ENCODE results near the gene RBBP8NL. TPM values are rescaled to one million over a fixed set of nuclear protein-coding genes. Genes with fewer than 3 reads are reported as not detected.

RBBP8NL gene
- total and polyA plus RNA-seq, 9 of the 15 experiments (the other 6 are each of a cell fraction or from before 2014, with no cell fraction given): not detected

DNA sequence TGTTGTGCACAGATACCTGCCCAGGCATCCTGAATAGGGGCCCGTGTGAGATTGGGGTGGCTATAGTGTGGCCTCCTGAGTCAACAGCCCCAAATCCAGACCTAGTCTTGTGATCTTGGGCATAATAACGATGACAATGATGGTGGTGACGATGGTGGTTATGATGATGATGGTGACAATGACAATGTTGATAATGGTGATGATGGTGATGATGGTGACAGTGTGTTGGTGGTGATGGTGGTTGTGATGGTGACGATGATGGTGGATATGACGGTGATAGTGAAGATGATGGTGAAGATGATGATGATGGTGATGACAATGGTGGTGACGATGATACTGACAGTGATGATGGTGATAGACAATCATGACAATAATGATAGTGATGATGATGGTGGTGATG is 45.5 kb downstream of the RBBP8NL start:
- Histone ChIP-seq H3K36me3 (ENCODE audit: control insufficient read depth, insufficient read depth, low read length) (peaks cover 28% of the 10 kb centered on the region), H3K79me2 (ENCODE audit: control insufficient read depth, insufficient read depth, low read length) (peaks cover 29% of the 10 kb centered on the region), H3K27ac (ENCODE audit: extremely low read depth, low read depth, low read length) (no peak overlapping the region; the same call in 2 of the 3 replicates), H3K4me1 (replicated peaks in 1 of 2; ENCODE audit: control insufficient read depth in 2 of 2, insufficient read depth in 2 of 2, low read length in 2 of 2) (peaks cover 2 to 44% of the 10 kb centered on the region in 2 experiments; a peak in 3 of 5 replicates), H4K20me1 (replicated peaks; ENCODE audit: control insufficient read depth, insufficient read depth, low read length) (0 out of 2 replicates have a peak, but pooled peaks cover 3% of the 10 kb centered on the region), H3K27me3 (ENCODE audit: control insufficient read depth in 2 of 2, insufficient read depth in 2 of 2, low read length in 2 of 2) (no peaks in the 10 kb centered on the region), H3K9ac (ENCODE audit: insufficient read depth in 1 of 2, low read depth in 2 of 2, low read length in 2 of 2) (0 out of 4 replicates have a peak overlapping the region, but pooled peaks of 1 of the 2 experiments have one; percentile 69), H3K4me3 (no peak overlapping the region), H3K9me1 (ENCODE audit: control insufficient read depth, insufficient read depth, low read length) (no peaks in the 10 kb centered on the region), H3K9me3 (replicated peaks; ENCODE audit: control insufficient read depth, insufficient read depth, low read depth, low read length) (peaks cover 2% of the 10 kb centered on the region; the same call in 1 of the 2 replicates), H2AFZ (ENCODE audit: low read depth, low read length) (no peak overlapping the region), H3K4me2 (ENCODE audit: insufficient read depth, low read length) (no peak overlapping the region)
- FAIRE-seq: peak; percentile 70
- in situ Hi-C loops (cut with MboI): no loop called here
- intact Hi-C loops (cut with micrococcal nuclease): loop anchor here (1.0 to 10.0 kb wide), 2 partner anchors 80 to 237 kb away; partner anchors contain the start of genes ADRM1, PSMA7 and SS18L1
- POLR2A ChIA-PET: interaction anchor here (1.3 to 1.4 kb wide), 2 partner anchors 11 to 14 kb away, joined by 3 to 8 read pairs; no protein-coding TSS in a partner anchor
- ATAC-seq: no peak
- no TSS peak for BruUV-seq (replicated peaks)
- no peak for DNase-seq (ENCODE audit: extremely low read depth in 1 of 4, low spot score in 3 of 4)
- CTCF ChIA-PET (ENCODE audit: low intra/inter-chr PET ratio): interaction anchor here (0.6 to 1.9 kb wide), 2 partner anchors 80 to 84 kb away, joined by 3 to 14 read pairs; partner anchors contain the start of gene ADRM1
- WGBS (ENCODE audit: insufficient coverage, low coverage, missing lambda C conversion rate): 80% methylated on average over 6 of the region's 6 CpGs
- TF ChIP-seq POLR2A (conservative IDR thresholded peaks at IDR 0.05): 0 out of 2 replicates have a peak, but pooled peaks have one; percentile 36
- no peak for TF ChIP-seq ZSCAN29 (IDR thresholded peaks at IDR 0.05)
- no peak for TF ChIP-seq ZNF75A (CRISPR knock-in tag; IDR thresholded peaks at IDR 0.05)
- no peak for TF ChIP-seq RNF2 (IDR thresholded peaks at IDR 0.05)
- TF ChIP-seq MXD1 (CRISPR knock-in tag; IDR thresholded peaks at IDR 0.05; ENCODE audit: borderline replicate concordance, poor library complexity, severe bottlenecking): no peak
- TF ChIP-seq HDAC1 (IDR thresholded peaks at IDR 0.05): peak in 1 of 2 experiments; percentile 24; a peak in 1 of 4 replicates
- TF ChIP-seq EHMT2 (IDR thresholded peaks at IDR 0.05): peak; percentile 15; the same call in 1 of the 2 replicates
- no peak for TF ChIP-seq MCM3 (IDR thresholded peaks at IDR 0.05)
- no peak for TF ChIP-seq ZKSCAN1 (IDR thresholded peaks at IDR 0.05; ENCODE audit: low read depth, low read length)
- TF ChIP-seq, protein P1, sequence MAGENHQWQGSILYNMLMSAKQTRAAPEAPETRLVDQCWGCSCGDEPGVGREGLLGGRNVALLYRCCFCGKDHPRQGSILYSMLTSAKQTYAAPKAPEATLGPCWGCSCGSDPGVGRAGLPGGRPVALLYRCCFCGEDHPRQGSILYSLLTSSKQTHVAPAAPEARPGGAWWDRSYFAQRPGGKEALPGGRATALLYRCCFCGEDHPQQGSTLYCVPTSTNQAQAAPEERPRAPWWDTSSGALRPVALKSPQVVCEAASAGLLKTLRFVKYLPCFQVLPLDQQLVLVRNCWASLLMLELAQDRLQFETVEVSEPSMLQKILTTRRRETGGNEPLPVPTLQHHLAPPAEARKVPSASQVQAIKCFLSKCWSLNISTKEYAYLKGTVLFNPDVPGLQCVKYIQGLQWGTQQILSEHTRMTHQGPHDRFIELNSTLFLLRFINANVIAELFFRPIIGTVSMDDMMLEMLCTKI (IDR thresholded peaks at IDR 0.05; ENCODE audit: partially characterized antibody): no peak

All from K562 (cell line).